Measurements from ENCODE around the gene ECSCR.
"Not testable (repeated sequence)": the region's sequence is repeated elsewhere in the genome, so short reads cannot be mapped to it uniquely, and the experiment has no call there.

ECSCR gene

DNA sequence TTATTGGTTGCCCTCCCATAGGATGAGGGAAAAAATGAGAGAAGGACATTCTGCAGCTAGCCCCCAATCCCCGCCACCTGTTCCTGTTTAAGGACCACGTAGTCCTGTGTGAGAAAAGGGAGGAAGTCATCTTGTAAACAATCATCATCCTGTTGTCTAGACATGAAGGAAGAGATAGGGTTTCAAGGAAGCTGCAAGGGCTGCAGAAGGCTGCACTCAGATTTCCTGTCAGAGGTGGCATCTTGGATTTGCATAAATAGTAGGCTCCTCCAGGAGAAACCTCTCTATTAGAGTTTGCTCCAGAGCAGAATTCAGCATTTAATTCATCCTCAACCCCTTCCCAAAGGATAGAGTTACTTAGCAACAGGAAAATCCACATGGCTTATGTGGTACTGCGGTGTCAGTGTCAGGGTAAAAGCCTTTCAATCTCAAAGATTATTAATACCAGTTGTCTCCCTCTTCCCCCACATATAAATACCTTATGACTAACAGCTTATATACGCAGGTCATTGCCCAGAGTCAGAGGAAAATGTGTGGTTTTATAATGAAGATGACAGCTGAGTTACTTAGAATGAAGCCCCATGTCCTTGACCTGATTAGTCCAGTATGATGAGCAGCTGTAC, 18.6 kb downstream of the ECSCR start:
- H3K4me3 ChIP-seq (ENCODE audit: low read depth, low read length) = no peak overlapping the region
- in situ Hi-C loops (cut with HindIII; ENCODE audit: low sequenced_read_pairs) = no loop called here
- no peak for DNase-seq (ENCODE audit: low read depth)
- TF ChIP-seq, protein P1, sequence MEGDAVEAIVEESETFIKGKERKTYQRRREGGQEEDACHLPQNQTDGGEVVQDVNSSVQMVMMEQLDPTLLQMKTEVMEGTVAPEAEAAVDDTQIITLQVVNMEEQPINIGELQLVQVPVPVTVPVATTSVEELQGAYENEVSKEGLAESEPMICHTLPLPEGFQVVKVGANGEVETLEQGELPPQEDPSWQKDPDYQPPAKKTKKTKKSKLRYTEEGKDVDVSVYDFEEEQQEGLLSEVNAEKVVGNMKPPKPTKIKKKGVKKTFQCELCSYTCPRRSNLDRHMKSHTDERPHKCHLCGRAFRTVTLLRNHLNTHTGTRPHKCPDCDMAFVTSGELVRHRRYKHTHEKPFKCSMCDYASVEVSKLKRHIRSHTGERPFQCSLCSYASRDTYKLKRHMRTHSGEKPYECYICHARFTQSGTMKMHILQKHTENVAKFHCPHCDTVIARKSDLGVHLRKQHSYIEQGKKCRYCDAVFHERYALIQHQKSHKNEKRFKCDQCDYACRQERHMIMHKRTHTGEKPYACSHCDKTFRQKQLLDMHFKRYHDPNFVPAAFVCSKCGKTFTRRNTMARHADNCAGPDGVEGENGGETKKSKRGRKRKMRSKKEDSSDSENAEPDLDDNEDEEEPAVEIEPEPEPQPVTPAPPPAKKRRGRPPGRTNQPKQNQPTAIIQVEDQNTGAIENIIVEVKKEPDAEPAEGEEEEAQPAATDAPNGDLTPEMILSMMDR (IDR thresholded peaks at IDR 0.05; ENCODE audit: low read depth, low read length, missing control alignments) = no peak

DNA sequence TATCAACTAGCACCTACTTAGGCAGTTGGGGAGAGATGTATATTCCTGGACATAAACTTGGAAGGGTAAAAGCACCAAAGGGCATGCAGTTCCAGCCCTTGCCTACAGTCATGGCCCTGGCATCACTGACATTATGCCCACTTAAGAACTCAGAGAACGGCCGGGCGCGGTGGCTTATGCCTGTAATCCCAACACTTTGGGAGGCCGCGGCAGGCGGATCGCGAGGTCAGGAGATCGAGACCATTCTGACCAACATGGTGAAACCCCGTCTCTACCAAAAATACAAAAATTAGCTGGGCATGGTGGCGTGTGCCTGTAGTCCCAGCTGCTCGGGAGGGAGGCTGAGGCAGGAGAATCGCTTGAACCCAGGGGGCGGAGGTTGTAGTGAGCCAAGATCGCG, 22.1 kb downstream of the ECSCR start:
- DNase-seq (ENCODE audit: low read depth); H3K4me3 ChIP-seq (ENCODE audit: low read depth, low read length); in situ Hi-C loops (cut with HindIII; ENCODE audit: low sequenced_read_pairs): not testable (repeated sequence)

DNA sequence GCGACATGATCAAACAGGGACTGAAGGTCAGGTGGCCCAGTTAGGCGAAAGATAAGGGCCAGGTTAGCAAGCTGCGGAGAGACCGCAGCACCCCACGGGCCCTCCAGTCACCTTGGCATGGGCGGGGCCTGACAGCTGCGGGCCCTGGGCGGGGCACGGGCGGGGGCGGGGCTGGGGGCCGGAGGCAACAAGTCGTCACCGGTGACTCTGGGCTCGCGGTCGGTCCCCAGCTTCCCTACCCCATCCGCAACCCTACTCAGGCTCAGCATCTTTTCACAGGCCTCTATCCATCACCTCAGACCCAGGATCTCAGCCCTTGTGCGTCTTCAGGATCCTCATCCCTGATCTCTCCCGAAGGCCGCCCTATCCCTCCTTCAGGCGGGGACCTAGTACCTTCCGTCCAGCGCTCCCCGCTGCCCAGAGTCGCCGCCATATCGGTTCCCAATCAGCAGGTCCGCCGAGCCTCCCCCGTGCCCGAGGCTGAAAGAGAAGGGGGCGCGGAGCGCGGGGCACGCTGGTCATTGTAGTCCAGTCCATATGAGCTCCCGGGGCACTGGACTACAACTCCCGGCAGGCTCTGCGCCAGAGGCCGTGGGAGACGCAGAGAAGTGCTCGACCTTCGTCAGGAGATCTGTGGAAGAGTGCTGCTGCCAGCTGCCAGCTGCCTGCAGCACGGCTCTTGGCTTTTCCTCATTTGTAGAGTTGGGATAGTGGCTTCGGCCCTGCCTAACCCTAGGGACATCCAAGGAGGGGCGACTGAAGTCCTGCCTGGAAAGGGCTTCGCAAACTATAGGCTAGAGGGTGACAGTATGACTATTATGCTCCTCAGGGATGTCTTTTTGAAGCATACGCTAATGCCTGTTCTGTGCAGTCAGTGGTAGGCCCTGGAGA, 23.3 kb downstream of the ECSCR start, which contains the start of gene DNAJC18:
Gene DNAJC18 (minus strand): TSS at position 513 of the 891 bp plus-strand sequence. CDS start 80 bp downstream, at position 433.
- peak within 1 kb of the TSS; percentile 81 for H3K4me3 ChIP-seq (ENCODE audit: low read depth, low read length)
- peak; percentile 77 for DNase-seq (ENCODE audit: low read depth)
- in situ Hi-C loops (cut with HindIII; ENCODE audit: low sequenced_read_pairs) = no loop called here

DNA sequence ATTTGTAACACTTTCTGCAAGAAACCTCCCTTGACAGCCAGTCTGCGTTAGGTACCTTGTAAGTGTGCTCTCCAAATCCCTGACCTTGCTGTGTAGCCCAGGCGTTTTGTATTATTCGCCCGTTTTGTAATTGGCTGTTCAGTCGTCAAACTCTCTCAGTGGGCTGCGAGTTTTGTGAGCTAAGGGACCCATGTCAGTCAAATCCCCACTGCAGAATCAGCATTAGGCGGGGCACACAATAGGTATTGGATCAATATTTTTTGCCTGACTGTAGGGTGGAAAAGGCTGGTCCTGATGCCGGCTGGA, 23.9 kb downstream of the ECSCR start:
- in situ Hi-C loops (cut with HindIII; ENCODE audit: low sequenced_read_pairs) = no loop called here
- H3K4me3 ChIP-seq (ENCODE audit: low read depth, low read length) = peak overlapping the region; percentile 81
- TF ChIP-seq, protein P1 (IDR thresholded peaks at IDR 0.05; ENCODE audit: low read depth, low read length, missing control alignments) = no peak
- no peak for DNase-seq (ENCODE audit: low read depth)

More for the DNA sequence above, 23.3 kb downstream of the ECSCR start, which contains the start of gene DNAJC18:
- TF ChIP-seq, protein P1 (IDR thresholded peaks at IDR 0.05; ENCODE audit: low read depth, low read length, missing control alignments) = no peak

DNA sequence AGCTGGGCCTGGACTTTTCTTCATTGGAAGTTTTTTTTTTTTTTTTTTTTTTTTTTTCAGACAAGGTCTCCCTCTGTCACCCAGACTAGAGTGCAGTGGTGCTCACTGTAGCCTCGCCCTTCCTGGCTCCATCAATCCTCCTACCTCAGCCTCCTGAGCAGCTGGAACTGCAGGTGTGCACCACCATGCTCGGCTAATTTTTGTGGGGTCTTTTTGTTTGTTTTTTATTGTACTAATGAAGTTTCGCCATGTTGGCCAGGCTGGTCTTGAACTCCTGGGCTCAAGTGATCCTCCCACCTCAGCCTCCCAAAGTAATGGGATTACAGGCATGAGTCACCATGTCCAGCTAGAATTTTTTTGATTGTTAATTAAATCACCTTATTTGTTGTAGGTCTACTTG, 26.9 kb downstream of the ECSCR start:
- TF ChIP-seq, protein P1 (IDR thresholded peaks at IDR 0.05; ENCODE audit: low read depth, low read length, missing control alignments) = no peak
- in situ Hi-C loops (cut with HindIII; ENCODE audit: low sequenced_read_pairs) = no loop called here
- DNase-seq (ENCODE audit: low read depth) = no peak
- H3K4me3 ChIP-seq (ENCODE audit: low read depth, low read length) = no peak overlapping the region

DNA sequence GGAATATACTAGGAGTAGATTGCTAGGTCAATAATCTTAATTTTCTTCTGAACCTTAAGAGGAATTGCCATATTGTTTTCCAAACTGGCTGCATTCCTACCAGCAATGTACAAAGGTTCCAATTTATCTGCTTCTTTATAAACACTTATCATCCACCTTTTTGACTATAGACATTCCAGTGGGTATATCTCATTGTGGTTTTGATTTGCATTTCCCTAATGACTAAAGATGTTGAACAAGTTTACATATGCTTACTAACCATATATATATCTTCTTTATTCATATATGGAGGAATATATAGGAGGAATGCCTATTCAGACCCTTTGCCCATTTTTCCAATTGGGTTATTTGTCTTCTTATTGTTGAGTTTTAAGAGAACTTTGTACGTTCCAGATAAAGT, 30.8 kb downstream of the ECSCR start:
- H3K4me3 ChIP-seq (ENCODE audit: low read depth, low read length) = no peak overlapping the region
- in situ Hi-C loops (cut with HindIII; ENCODE audit: low sequenced_read_pairs) = no loop called here
- no peak for DNase-seq (ENCODE audit: low read depth)
- TF ChIP-seq, protein P1 (IDR thresholded peaks at IDR 0.05; ENCODE audit: low read depth, low read length, missing control alignments) = no peak

DNA sequence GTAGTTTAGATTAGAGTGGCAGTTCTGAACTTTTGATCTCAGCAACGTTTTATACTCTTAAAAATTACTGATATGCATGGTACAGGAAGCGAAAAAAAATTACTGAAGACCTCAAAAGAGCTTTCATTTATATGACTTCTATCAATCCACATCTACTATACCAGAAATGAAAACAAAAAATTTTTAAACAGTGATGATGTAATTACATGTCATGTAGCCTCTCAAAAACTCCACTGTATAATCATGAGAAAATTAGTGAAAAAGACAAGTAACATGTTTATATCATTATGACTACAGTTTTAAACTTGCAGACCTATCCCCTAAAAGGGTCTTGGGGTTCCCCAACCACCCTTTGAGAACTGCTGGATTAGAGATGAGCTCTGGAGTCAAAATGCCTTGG, 32.5 kb downstream of the ECSCR start:
- no peak for DNase-seq (ENCODE audit: low read depth)
- no peak overlapping the region for H3K4me3 ChIP-seq (ENCODE audit: low read depth, low read length)
- in situ Hi-C loops (cut with HindIII; ENCODE audit: low sequenced_read_pairs) = no loop called here
- TF ChIP-seq, protein P1 (IDR thresholded peaks at IDR 0.05; ENCODE audit: low read depth, low read length, missing control alignments) = no peak

Measured in astrocyte of the cerebellum (primary cell).